SK-N-SH treated with all-trans-retinoic acid at 6 μM for 48 hours (cell line): ENCODE measurements around the gene NUDT13.
A peak's percentile ranks its signal among the peaks of the same experiment; 100 is the strongest.

Experiments used
- ATAC-seq: fragments of 200-7000 bp; cut with Tn5 transposase; 3 replicates; pipeline ENCODE4 v1.9.1; 2020; ENCODE audit warnings: mild to moderate bottlenecking, moderate library complexity
- ARNTL ChIP-seq: fragments of 450-650 bp; formaldehyde crosslinking; IDR thresholded peaks from 2 replicates; pipeline ENCODE4 v1.5.0; 2020; ENCODE audit warnings: low read depth, mild to moderate bottlenecking, moderate library complexity, borderline replicate concordance
- BACH2 ChIP-seq: fragments of 250-450 bp; sonication (Bioruptor Pico); IDR thresholded peaks from 2 replicates; pipeline ENCODE4 v1.9.0; 2021; ENCODE audit warnings: mild to moderate bottlenecking, borderline replicate concordance
- CSDC2 ChIP-seq: fragments of 250-450 bp; sonication (Bioruptor Pico); IDR thresholded peaks from 2 replicates; pipeline ENCODE4 v1.5.0; 2020; ENCODE audit warnings: mild to moderate bottlenecking, moderate library complexity
- GLIS3 ChIP-seq: fragments of 250-450 bp; sonication (Bioruptor Pico); IDR thresholded peaks from 2 replicates; pipeline ENCODE4 v1.5.0; 2020; ENCODE audit warnings: mild to moderate bottlenecking, moderate library complexity
- POU6F1 ChIP-seq: fragments of 250-450 bp; sonication (Bioruptor Pico); IDR thresholded peaks from 2 replicates; pipeline ENCODE4 v1.8.0; 2021; ENCODE audit warnings: low read depth, mild to moderate bottlenecking, moderate library complexity, borderline replicate concordance
- PPARA ChIP-seq: fragments of 250-450 bp; sonication (Bioruptor Pico); IDR thresholded peaks from 2 replicates; pipeline ENCODE4 v1.5.0; 2020; ENCODE audit warnings: mild to moderate bottlenecking, borderline replicate concordance
- RARB ChIP-seq: fragments of 250-450 bp; sonication (Bioruptor Pico); IDR thresholded peaks from 2 replicates; pipeline ENCODE4 v1.8.0; 2021; ENCODE audit warnings: mild to moderate bottlenecking, moderate library complexity
- SNAI2 ChIP-seq: fragments of 250-450 bp; sonication (Bioruptor Pico); IDR thresholded peaks from 2 replicates; pipeline ENCODE4 v1.5.0; 2020; ENCODE audit warnings: mild to moderate bottlenecking, moderate library complexity
- TCF4 ChIP-seq: fragments of 250-450 bp; sonication (Bioruptor Pico); IDR thresholded peaks from 2 replicates; pipeline ENCODE4 v1.8.0; 2021; ENCODE audit warnings: mild to moderate bottlenecking, moderate library complexity, borderline replicate concordance
- TOX ChIP-seq: fragments of 250-450 bp; sonication (Bioruptor Pico); IDR thresholded peaks from 2 replicates; pipeline ENCODE4 v1.8.0; 2021; ENCODE audit warnings: mild to moderate bottlenecking, moderate library complexity, borderline replicate concordance
- ZC3H10 ChIP-seq: fragments of 250-450 bp; sonication (Bioruptor Pico); IDR thresholded peaks from 2 replicates; pipeline ENCODE4 v1.5.1; 2021; ENCODE audit warnings: mild to moderate bottlenecking, moderate library complexity
- ZFP3 ChIP-seq: fragments of 250-450 bp; sonication (Bioruptor Pico); IDR thresholded peaks from 2 replicates; pipeline ENCODE4 v1.5.0; 2020; ENCODE audit warnings: mild to moderate bottlenecking, moderate library complexity
- ZNF565 ChIP-seq: fragments of 450-650 bp; formaldehyde crosslinking; conservative IDR thresholded peaks from 2 replicates; pipeline ENCODE4 v1.5.0; 2020; ENCODE audit warnings: low read depth, mild to moderate bottlenecking, moderate library complexity
- ZNF70 ChIP-seq: fragments of 450-650 bp; formaldehyde crosslinking; IDR thresholded peaks from 2 replicates; pipeline ENCODE4 v1.5.0; 2020; ENCODE audit warnings: mild to moderate bottlenecking, moderate library complexity
- ZNF8 ChIP-seq: fragments of 450-650 bp; formaldehyde crosslinking; IDR thresholded peaks from 2 replicates; pipeline ENCODE4 v1.5.0; 2020; ENCODE audit warnings: mild to moderate bottlenecking, moderate library complexity
- TF ChIP-seq, protein P1 (sequence below): fragments of 250-450 bp; sonication (Bioruptor Pico); IDR thresholded peaks from 2 replicates; pipeline ENCODE4 v1.5.0; 2020; ENCODE audit warnings: mild to moderate bottlenecking, moderate library complexity
- TF ChIP-seq, protein P2 (sequence below): fragments of 250-450 bp; sonication (Bioruptor Pico); IDR thresholded peaks from 2 replicates; pipeline ENCODE4 v1.5.1; 2020; ENCODE audit warnings: low read depth, mild to moderate bottlenecking, moderate library complexity
- TF ChIP-seq, protein P3 (sequence below): fragments of 250-450 bp; sonication (Bioruptor Pico); IDR thresholded peaks from 2 replicates; pipeline ENCODE4 v1.5.1; 2021; ENCODE audit warnings: mild to moderate bottlenecking, moderate library complexity

NUDT13 gene

DNA sequence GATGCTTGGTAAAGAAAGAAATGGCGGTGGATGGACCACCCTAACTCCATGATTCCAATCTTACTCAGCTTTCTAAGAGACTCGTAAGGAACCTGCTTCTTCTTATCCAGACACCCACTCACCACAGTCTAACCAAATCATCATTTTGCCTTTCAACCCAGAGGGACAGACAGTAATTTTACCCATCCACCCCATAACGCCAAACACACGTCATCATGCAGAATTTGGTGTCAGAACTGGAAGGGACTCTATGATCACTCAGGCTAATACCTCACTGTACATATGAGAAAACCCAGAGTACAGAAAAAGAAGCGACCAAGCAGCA lies 57.2 kb downstream of the NUDT13 start:
- no peak for ATAC-seq
- TF ChIP-seq PPARA (CRISPR knock-in tag) (no peak), BACH2 (CRISPR knock-in tag) (no peak), GLIS3 (no peak), TOX (CRISPR knock-in tag) (no peak), RARB (CRISPR knock-in tag) (no peak)

- TF ChIP-seq TCF4 (CRISPR knock-in tag), result no peak
- TF ChIP-seq, protein P1, sequence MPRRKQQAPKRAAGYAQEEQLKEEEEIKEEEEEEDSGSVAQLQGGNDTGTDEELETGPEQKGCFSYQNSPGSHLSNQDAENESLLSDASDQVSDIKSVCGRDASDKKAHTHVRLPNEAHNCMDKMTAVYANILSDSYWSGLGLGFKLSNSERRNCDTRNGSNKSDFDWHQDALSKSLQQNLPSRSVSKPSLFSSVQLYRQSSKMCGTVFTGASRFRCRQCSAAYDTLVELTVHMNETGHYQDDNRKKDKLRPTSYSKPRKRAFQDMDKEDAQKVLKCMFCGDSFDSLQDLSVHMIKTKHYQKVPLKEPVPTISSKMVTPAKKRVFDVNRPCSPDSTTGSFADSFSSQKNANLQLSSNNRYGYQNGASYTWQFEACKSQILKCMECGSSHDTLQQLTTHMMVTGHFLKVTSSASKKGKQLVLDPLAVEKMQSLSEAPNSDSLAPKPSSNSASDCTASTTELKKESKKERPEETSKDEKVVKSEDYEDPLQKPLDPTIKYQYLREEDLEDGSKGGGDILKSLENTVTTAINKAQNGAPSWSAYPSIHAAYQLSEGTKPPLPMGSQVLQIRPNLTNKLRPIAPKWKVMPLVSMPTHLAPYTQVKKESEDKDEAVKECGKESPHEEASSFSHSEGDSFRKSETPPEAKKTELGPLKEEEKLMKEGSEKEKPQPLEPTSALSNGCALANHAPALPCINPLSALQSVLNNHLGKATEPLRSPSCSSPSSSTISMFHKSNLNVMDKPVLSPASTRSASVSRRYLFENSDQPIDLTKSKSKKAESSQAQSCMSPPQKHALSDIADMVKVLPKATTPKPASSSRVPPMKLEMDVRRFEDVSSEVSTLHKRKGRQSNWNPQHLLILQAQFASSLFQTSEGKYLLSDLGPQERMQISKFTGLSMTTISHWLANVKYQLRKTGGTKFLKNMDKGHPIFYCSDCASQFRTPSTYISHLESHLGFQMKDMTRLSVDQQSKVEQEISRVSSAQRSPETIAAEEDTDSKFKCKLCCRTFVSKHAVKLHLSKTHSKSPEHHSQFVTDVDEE (CRISPR knock-in tag), result 0 out of 2 replicates have a peak, but pooled peaks have one; percentile 37
- TF ChIP-seq, all 23 proteins: peak for 1
- peak; percentile 95 for ATAC-seq
Observed at GRCh38 chr10:73167783-73168464, 57.7 kb downstream of the NUDT13 start, which contains the start of the genes ECD and FAM149B1. ECD (minus strand) TSS chr10:73168008; CDS start chr10:73163937, 4,071 bp downstream. FAM149B1 (plus strand) TSS chr10:73168119; CDS start chr10:73168340, 221 bp downstream.

DNA sequence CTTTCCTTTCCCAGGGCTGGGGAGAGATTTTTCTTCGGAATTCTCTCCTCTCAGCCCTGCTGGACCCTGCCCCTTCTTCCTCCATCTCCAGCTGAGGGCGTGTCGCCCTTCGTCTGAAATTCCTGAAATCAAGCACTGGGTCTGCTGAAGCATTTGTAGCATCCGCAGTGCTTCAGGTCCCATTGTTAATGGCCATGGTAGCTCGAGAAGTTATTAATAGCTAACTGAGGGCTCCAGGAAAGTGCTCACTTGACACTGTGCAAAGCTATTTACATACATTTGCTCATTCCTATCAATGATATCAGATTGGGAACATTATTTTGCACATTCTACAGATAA lies 58.2 kb downstream of the NUDT13 start:
- ATAC-seq, result peak; percentile 76; the same call in 2 of the 3 replicates
- TF ChIP-seq GLIS3 (no peak), TOX (CRISPR knock-in tag) (no peak), ZNF565 (CRISPR knock-in tag) (no peak), PPARA (CRISPR knock-in tag) (no peak), ZNF70 (CRISPR knock-in tag) (no peak), SNAI2 (CRISPR knock-in tag) (no peak), ZNF8 (CRISPR knock-in tag) (no peak), ARNTL (CRISPR knock-in tag) (no peak)
- TF ChIP-seq, protein P1 (CRISPR knock-in tag), result no peak

GRCh38 chr10:73169320-73169719 lies 59.1 kb downstream of the NUDT13 start:
- no peak for TF ChIP-seq POU6F1
- TF ChIP-seq ZFP3, result no peak
- TF ChIP-seq RARB (CRISPR knock-in tag), result no peak
- no peak for TF ChIP-seq ZNF8 (CRISPR knock-in tag)
- TF ChIP-seq ARNTL (CRISPR knock-in tag), result no peak
- TF ChIP-seq, protein P1 (CRISPR knock-in tag), result no peak
- no peak for TF ChIP-seq CSDC2 (CRISPR knock-in tag)
- no peak for TF ChIP-seq GLIS3
- TF ChIP-seq, protein P2, sequence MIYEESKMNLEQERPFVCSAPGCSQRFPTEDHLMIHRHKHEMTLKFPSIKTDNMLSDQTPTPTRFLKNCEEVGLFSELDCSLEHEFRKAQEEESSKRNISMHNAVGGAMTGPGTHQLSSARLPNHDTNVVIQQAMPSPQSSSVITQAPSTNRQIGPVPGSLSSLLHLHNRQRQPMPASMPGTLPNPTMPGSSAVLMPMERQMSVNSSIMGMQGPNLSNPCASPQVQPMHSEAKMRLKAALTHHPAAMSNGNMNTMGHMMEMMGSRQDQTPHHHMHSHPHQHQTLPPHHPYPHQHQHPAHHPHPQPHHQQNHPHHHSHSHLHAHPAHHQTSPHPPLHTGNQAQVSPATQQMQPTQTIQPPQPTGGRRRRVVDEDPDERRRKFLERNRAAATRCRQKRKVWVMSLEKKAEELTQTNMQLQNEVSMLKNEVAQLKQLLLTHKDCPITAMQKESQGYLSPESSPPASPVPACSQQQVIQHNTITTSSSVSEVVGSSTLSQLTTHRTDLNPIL, result no peak
- TF ChIP-seq ZC3H10 (CRISPR knock-in tag), result no peak
- no peak for TF ChIP-seq ZNF70 (CRISPR knock-in tag)
- TF ChIP-seq, protein P3, sequence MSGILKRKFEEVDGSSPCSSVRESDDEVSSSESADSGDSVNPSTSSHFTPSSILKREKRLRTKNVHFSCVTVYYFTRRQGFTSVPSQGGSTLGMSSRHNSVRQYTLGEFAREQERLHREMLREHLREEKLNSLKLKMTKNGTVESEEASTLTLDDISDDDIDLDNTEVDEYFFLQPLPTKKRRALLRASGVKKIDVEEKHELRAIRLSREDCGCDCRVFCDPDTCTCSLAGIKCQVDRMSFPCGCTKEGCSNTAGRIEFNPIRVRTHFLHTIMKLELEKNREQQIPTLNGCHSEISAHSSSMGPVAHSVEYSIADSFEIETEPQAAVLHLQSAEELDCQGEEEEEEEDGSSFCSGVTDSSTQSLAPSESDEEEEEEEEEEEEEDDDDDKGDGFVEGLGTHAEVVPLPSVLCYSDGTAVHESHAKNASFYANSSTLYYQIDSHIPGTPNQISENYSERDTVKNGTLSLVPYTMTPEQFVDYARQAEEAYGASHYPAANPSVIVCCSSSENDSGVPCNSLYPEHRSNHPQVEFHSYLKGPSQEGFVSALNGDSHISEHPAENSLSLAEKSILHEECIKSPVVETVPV (CRISPR knock-in tag), result no peak
- TF ChIP-seq PPARA (CRISPR knock-in tag), result no peak

More at GRCh38 chr10:73169320-73169719, 59.1 kb downstream of the NUDT13 start:
- no peak for ATAC-seq
